IPS DF 4.7 (cell line): ENCODE measurements around the gene RPS14.

Experiments
- DNase-seq: peaks from one replicate; pipeline ENCODE4 v3.0.0-alpha.2; 2013; ENCODE audit warnings: low spot score; ENCODE audit errors: extremely low read depth

The RPS14 gene

GRCh38 chr5:150401376-150402228, 47.9 kb downstream of the RPS14 start:
- no peak for DNase-seq

DNA sequence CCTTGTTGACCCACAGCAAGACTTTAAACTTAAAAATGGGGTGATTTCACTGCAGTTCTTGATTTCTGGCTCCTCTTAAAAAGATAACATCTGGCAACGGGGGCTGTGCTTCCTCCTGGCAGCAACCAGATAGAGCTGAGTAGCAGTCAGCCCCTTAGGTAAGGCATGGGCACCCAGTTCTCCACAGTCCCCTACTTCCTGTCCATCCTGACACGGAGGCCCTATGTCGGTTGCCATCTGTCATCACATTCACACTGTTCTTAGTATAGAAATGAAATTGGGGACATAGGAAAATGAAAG, 48.5 kb downstream of the RPS14 start:
- no peak for DNase-seq

DNA sequence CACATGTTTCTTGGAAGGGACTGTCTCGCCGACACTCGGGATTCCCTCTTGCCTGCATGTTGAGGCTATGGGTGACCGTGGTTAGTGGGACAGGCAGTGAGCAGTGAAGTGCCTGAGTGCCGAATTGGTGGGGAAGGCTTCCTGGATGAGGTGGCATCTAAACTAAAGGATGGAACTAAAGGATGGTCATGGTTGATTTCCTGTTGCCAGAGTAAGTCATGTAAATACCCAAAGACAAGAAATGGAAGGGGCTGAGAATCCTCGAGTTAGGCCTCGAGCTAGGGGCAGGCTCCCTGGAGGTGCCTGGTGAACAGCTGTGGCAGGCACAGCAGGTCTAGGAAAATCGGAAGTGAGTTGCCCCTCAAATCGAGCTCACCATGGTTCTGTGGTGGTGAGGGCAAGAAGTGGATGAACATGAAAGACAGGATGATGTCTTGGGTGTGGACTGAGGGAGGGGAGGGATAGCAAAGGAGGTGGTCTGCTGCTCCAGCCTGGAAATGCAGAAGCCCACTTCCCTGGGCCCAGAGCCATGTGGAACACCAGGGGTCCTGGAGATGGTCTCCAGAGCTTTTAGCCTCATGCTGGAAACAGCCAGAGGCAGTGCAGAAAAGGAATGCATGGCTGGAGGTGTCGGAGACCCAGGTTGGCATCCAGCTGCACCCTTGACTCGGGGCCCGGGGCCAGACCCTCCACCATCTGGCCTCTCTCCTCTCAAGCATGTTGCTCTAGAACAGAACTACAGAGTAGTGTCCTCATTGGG, 49.0 kb downstream of the RPS14 start:
- no peak for DNase-seq

DNA sequence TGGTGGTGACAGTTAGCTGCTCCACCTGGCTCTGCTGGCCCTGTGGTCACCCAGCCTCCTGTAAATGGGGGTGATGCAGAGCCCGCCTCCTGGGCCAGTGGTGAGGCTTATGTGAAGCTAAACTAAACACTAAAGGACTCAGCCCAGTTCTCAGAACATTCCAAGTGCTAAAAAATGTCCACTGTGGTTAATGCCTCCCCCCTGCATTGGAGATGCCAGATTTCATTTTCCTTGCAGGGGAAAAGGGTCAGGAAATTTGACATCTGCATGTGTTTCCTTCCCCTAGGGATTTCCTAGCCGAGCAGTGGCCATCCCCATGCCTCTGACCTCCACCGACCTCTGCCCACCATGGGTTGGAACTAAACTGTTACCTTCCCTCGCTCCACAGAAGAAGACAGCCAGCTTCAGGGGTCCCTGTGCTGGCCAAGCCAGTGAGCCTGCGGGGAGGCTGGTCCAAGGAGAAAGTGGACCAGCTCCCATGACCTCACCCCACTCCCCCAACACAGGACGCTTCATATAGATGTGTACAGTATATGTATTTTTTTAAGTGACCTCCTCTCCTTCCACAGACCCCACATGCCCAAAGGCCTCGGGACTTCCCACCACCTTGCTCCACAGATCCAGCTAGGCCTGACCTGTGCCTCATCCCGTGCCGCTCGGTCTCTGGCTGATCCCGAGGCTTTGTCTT, 49.9 kb downstream of the RPS14 start:
- no peak for DNase-seq

- DNase-seq = no peak
These were observed 50.6 kb downstream of the RPS14 start for GRCh38 chr5:150398722-150399523.

DNA sequence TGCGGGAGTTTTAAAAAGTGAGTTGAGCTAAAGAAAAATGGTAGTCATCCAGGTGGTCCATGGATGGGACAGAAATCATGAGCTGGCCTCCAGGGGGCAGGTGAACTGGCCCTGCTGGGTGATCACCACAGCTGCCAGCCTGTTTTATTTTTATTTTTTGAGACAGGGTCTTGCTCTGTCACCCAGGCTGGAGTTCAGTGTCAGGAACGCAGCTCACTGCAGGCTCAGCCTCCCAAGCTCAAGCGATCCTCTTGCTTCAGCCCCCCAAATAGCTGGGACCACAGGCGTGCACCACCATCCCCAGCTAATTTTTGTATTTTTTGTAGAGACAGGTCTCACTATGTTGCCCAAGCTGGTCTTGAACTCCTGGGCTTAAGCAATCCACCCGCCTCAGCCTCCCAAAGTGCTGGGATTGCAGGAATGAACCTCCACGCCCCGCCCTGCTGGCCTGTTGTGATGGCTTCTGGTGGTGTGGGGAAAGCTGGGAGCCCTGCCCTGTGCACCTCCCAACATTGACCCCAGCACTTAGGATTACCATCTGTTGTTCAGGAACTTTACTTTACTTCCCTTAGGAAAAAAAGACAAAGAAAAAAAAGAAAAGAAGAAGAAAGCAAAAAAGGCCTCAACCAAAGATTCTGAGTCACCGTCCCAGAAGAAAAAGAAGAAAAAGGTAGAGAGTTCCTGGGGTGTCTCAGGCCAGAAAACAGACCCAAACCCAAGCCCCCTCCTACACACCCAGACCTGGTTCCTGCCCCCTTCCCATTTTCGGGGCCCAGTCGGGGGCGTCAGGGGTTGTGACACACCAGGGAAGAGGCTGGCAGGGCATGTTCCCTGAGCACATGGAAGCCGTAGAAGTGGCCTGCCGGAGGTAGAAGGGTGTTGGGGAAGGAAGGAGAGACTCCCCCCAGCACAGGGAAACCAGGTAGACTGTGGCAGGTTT, 51.5 kb downstream of the RPS14 start:
- no peak for DNase-seq

DNA sequence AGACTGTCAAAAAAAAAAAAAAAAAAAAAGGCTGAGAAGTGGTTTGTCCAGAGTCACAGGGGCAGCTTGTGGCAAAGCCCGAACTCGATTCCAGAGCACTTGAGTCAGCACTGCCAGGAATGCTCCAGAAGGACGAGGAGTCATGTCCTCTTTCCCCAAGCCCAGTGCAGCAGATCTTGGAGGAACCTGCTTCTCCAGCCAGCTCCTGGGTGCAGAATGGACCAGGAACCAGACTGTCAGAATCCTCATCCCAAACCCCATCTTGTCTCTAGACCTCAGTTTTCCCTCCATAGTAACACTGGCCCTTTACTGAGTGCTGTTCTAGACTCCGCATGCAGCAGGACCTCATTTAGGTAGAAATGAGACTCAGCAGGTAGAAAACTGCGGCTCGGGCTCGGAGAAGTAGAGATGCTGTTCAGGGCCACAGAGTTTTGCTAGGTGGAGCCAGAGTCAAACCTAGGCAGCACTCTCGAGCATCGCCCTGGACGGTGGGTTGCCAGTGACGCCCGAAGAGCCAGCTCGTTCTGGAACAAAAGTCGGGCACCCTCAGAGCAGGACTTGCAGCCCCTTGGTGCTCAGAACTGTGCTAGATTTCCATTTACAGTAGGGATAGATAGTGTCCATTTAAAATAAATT, 52.3 kb downstream of the RPS14 start:
- DNase-seq = no peak

DNA sequence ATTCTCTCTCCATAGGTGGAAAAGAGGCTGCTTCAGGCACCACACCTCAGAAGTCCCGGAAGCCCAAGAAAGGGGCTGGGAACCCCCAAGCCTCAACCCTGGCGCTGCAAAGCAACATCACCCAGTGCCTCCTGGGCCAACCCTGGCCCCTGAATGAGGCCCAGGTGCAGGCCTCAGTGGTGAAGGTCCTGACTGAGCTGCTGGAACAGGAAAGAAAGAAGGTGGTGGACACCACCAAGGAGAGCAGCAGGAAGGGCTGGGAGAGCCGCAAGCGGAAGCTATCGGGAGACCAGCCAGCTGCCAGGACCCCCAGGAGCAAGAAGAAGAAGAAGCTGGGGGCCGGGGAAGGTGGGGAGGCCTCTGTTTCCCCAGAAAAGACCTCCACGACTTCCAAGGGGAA, 53.3 kb downstream of the RPS14 start:
- DNase-seq = no peak

GRCh38 chr5:150395688-150395975, 53.9 kb downstream of the RPS14 start:
- no peak for DNase-seq

DNA sequence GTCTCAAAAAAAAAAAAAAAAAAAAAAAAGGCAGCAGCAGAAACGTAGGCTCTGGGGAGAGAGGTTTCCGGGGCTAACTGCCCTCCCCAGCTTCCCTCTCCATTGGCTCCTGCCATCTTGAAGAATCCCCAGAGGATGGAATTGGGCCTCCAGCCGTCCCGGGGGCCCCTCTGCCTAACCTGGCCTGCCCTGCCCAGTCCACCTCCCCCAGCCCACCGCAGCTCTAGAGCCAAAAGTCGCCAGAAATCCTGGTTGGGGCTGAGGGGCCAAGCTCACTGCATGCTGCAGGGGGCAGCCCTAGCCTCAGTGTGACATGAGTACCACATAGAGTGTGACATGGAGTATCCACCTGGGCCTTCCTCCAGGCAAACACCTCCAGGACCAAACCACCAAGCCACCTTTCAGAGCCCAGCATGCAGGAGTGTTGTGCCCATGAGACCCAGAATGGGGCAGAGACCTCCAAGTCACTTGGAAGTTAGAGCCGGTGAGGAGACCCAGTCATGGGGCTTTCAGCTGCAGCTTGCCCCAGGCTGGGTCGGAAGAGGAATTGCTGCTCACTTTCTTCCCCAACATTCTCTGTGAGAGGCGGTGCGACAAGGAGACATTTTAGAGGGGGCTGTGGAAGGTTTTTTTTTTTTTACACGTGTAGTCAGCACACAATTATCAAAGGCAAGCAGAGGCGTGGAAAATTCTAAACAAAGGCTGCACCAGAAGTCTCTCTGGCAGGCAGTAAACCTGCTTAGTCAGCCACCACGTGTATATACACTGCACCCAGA, 54.4 kb downstream of the RPS14 start:
- DNase-seq = no peak

- no peak for DNase-seq
These were observed 55.4 kb downstream of the RPS14 start for GRCh38 chr5:150394131-150394530.

DNA sequence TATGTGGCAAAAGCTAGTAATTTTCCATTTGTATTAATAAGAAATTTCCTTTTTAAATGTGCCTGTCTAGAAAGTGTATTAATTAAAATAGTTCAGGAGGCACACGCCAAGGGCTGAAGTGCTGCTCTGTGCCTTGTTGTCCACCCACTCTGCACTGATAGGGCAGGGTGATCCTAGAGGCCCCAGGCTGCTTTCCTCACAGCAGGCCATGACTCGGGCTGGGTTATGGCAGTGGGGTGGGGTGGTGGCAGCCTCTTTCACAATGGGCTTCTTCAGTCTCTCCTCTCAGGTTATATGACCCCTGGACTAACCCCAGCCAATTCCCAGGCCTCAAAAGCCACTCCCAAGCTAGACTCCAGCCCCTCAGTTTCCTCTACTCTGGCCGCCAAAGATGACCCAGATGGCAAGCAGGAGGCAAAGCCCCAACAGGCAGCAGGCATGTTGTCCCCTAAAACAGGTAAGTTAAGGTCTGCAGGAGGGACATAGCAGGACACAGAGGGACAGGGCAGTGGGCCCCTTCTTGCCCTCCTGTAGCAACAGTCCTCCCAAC, 56.4 kb downstream of the RPS14 start:
- DNase-seq = no peak

DNA sequence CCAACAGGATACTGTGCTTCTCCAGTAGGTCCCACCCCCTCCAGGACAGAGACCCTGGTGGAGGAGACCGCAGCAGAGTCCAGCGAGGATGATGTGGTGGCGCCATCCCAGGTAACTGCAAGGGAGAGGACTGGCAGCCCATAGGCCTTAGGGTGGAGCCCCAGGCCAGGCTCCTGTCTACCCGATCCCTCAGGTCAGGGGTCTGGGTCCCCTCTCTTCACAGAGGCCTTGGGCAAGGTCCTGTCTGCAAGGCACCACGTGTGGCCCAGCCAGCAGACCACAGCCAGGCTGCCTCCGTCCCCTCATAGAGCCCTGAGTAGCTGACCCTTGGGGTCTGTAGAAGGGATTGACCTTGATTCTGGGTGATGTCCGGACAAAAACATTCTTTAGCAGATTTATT, 56.9 kb downstream of the RPS14 start:
- no peak for DNase-seq
